HuH-7 (cell line): ENCODE measurements around the gene SPRR4.

ENCODE experiments used
- DNase-seq: peaks from one replicate; pipeline ENCODE4 v3.0.0; 2011; ENCODE audit warnings: low spot score

Gene SPRR4, protein sequence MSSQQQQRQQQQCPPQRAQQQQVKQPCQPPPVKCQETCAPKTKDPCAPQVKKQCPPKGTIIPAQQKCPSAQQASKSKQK

DNA sequence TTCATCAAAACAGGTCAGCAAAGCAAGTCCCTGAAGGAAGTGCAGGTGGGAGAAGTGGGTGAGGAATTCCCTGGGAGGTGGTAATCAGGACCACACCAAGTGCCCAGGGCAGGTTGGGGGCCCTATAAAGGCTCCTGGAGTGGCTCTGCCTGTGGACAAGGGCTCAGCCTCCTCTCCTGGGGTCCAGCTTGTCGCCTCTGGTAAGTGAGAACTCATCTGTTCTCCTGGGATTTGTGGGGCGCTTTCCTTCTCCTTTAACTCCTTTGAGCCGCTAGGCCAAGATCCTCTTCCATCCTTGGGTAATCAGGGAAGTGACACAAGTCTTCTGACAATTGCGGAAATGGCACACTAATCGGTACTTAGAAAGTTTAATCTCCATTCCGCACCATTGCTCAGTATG, at the start of gene SPRR4:
Gene SPRR4 (plus strand): TSS at position 154 of the 400 bp plus-strand sequence. CDS start 1,243 bp downstream, outside the sequence.
- DNase-seq = no peak

DNA sequence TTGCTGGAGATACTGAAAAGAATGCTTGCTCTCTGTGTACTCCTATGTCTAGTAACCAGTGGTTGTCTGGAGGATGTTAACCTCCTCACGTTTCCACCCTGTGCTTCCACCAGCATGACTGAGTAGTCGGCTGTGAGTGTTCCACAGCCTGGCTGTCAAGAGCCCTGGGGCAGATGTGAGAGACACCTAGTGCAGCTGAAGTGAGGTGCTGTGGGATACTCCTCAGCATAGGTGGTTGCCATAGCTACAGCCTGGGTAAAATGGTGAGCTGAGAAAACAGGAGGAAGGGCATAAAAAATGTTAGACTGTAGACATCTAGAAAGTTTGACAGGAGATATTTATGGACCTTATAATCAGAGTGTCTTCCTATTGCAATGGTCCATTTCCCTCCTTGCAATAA, 46.3 kb upstream of the SPRR4 start:
- DNase-seq = no peak

DNA sequence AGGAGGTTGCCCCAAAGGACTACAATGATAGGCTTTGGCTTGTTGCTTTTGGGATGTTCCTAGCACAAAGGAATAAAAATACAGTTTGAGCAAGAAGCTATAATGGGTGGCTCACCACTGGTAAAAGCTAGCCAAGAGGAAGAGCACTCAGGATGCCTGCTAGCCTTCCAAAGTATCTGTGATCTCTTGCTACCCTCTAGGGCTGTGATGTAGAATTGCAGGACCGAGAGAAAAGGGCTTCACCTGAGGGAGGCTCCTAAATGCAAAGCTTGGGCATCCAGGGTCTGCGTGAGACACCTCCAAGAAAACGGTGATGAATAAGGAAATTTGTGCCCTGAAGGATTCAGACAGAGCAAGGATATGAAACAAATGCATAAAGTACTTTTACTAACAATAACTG, 44.4 kb upstream of the SPRR4 start:
- DNase-seq = peak; percentile 10

DNA sequence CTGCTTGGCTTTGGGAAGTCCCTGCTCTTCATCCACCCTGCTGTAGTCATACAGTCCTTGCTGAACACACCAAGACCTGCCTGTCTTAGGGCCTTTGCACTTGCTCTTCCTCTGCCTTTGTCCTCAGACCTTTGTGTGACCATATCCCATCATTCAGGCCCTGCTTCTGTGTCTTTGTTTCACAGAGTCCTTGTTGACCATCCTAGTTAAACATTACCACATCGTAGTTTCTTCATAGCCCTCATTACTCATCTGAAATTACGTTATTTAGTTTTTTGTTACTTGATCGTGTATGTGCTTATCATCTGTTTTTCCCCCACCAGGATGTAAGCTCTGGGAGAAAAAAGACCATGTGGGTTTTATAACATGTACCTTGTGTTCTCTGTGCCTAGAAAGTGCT, 41.8 kb upstream of the SPRR4 start:
- no peak for DNase-seq

DNA sequence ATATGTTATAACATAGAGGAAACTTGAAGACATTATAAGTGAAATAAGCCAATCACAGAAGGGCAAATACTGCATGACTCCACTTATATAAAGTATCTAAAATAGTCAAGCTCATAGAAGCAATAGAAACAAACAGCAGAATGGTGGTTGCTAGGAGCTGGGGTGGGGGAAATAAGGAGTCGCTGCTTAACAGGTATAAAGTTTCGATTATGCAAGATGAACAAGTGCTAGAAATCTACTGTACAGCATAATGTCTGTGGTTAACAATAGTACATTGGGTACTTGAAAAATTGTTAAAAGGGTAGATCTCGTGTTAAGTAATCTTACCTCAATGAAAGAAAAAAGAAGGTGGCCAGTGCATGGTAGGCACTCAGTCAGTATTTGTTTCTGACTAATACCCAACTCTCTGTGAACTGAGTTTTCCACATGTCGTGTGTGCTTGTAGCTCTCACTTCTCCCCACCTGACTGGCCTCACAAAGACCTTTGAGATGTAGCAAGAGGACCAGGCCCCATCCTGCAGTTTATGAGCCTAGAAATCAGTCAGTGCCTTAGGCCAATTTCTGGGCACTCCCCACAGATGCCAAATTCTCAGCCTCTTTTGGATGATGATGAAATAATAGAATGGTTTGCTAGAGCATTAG, 38.2 kb upstream of the SPRR4 start:
- no peak for DNase-seq

DNA sequence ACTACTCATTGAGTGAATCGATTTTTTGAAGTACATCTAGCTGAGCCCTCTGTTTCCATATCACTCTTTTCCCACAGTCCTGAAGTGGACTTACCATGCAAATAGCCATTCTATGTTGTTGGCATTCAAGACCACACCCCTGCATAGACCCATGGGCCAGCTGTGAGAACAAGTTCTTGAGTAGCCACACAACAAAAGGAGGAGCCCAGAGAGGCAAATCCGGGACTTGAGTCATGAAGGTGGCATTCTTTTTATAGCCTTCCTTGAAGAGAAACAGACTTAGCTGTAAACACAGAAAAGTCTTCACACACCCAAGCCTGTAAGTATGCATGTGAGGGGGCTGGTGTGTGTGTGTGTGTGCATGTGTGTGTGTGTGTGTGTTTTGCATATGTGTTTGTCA, 37.3 kb upstream of the SPRR4 start:
- no peak for DNase-seq

DNA sequence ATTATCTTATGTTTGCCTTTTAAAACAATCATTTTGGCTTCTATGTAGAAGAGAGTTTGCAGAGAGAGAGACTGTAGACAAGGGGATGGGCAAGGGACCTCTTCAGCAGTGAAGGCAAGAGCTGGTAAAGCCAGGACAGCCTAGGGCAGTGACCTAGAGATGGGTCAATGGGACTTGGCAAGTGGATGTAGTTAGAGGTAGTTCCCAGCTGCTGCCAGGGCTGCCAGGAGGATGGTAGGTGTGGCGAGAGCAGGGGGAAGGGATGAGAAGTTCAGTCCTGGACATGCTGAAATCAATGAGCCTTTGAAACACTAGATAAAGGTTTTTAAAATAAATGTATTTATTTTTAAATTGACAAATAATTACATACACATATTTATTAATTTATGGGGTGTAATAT, 29.8 kb upstream of the SPRR4 start:
- no peak for DNase-seq

DNA sequence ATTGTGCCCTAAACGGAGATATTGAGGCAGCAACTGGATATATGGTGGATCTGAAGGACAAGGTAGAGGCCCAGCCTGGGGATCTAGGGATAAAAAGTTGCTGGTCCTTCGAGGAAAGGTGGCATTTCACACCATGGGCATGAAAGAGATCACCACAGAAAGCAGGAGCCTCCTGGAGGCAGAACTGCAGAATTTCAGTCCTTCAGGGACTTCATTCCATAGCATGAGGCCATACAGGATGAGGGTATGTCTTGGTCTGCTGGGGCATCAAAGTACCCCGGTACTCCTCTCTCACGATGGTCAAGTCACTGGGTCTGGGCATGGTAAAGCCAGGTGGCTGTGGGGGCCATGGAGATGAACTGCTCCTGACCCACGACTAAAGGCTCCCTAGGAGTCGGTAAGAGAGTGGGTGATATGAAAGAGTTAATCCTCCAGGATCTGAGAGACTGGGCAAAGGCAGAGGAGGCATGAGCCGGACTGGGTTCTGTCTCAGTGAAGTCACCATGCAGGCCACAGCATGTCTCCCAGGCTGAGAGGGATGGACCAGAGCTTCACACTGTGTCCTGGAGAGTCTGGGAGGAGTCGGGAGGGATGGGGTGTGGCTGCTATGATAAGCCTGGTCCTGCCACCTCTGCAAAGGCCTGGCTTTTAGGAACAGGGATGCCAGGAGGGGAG, 29.3 kb upstream of the SPRR4 start:
- no peak for DNase-seq

DNA sequence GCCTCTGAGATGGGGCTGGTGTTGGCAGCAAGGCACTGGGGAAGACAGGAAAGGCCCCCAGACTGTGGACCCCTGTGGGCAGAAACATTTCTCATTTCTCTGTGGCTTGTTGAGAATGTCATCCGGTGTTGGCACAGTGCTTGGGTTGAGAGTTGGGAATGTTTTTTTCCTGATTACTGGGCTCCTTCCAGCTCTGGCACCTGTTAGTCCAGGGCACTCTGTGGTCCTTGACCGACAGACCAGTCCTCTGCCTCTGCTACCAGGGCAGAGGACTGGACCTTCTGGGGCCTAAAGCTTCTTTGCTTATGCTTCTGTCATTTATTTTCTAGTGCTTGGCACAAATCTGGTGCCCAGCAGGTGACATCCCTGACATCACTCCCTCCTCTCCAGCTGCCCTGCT, 28.3 kb upstream of the SPRR4 start:
- no peak for DNase-seq

DNA sequence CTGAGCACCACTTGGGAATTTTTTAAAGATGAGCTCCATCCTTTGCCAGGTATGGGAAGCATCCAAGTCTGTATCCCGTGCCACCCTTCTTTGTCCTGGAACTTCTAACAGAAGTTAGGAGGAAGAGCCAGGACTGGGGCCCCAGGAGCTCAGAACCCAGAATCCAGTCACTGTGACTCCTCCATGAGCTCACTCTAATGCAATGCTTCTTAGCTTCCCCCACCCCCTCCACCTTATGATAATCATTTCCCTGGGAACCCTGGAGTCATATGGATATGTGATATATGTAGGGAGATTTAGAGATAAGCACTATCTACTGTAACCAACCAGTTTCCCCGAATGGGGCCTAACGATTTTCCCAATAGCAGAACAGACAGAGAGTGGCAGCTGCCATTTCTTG, 24.2 kb upstream of the SPRR4 start:
- no peak for DNase-seq

DNA sequence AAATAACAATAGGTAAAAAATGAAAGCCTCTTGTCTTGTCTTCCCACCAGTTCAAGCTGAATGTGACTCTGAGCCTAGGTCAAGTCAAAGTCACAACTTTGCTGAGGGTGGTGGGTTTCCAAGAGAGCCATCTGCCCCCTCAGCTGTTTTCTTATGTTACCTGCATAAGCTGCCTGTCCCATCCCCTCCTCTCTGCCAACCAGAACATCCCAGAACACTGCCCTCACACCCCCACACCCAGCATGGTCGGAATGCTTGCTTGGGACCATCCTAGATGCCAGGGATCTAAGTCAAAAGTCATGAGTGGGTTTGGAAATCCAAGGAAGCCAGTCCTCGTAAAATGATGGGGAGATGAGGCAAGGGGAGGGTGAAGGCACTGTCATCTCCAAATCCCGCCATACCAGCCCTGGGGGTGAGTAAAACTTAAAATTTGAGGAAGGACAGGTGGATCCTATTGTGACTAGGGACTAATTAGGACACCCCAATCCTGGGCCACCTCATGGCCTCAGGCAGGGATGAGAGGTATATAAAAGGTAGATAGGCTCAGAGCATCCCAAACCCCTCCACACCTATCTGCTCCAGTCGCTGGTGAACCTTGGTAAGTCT, 23.7 kb upstream of the SPRR4 start, which contains the start of gene SPRR5:
Gene SPRR5 (plus strand): TSS at position 556 of the 606 bp plus-strand sequence. CDS start 1,349 bp downstream, outside the sequence.
- no peak for DNase-seq

DNA sequence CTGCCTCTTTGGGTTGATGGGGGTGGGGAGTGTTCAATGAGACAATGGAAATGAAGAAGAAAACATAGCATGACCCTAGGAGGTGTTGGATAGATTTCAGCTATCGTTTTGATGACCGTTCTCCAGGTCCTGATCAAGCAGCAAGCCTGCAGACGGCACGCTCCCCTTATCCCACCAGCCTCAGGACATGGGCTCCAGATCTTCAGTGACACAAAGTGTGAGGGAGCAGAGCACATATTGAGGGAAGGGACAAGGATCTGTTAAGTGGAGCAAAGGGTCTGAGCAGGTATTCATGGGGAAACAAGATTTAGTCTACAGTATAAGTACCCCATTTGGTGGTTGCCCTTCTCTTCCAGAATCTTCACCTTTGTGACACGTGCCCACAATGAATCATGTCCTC, 18.7 kb upstream of the SPRR4 start:
- no peak for DNase-seq

DNA sequence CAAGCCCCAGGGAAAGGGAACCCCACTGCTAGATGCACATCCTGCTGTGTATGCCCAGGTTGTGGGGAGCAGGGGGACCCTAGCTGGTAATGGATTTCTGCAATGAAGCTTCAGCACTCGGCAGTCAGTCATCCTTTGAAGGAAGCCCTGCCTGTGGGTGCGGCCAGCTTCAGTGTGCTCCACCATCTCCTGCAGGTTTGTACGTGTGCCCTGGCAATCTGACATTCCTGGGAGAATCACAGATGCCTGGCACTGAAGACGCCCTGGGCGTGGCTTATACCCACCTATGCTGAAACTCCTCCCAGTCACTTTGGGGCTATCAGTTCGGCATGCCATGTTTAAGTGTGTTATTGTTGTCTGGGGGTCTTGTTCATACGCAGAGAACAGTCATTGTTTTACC, 16.7 kb upstream of the SPRR4 start:
- no peak for DNase-seq

DNA sequence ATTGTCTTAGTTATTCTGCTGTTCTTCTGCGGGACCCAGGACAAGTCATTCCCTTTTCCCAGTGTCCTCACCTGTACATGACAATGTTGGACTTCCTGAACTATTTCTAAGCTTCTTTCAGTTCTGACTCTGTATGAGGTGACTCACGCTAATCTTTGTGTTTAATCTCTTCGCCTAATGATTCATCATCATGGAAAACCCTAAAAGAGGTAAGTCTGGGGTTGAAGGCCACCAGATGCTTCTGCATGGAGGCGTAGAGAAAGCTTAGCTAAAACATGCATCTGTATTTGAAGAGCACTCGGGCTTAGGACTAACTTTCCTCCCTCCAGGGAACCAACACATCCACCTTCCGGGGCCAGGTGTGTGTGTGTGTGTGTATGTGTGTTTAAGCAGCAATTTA, 16.0 kb upstream of the SPRR4 start:
- no peak for DNase-seq

DNA sequence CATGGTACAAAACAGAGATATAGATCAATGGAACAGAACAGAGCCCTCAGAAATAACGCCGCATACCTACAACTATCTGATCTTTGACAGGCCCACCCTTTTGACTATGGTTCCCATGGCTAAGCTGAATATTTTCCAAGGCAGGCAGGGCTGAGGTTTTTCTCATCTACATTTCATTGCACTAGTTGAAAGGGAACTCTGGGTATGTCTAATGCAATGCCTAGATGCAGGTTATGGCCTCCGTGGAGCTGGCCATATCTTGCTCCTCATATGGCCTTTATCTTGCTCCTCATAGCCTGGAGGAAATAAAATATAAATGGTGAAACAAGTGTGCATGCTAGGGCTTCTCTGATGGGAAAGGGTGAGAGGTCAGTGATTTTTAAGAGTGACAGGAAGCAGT, 12.9 kb upstream of the SPRR4 start:
- DNase-seq = no peak

DNA sequence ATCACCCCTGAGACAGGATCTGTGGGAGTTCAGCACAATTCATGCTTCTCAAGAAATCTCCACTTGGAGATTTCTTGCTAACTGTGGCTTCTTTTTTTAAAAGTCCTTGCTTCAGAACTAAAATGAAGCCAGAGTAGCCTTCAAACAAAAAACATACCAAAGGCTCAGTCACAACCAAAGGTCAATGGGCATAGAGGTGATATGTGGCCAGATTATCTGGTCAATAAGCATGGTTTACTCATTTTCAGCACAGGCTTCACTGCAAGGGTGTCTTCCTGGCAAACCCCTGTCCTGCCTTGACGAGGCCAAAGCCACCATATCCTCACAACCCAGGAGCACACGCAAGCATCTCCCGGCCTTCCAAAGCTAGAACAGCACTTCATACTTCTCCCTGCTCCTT, 11.2 kb upstream of the SPRR4 start:
- DNase-seq = no peak

DNA sequence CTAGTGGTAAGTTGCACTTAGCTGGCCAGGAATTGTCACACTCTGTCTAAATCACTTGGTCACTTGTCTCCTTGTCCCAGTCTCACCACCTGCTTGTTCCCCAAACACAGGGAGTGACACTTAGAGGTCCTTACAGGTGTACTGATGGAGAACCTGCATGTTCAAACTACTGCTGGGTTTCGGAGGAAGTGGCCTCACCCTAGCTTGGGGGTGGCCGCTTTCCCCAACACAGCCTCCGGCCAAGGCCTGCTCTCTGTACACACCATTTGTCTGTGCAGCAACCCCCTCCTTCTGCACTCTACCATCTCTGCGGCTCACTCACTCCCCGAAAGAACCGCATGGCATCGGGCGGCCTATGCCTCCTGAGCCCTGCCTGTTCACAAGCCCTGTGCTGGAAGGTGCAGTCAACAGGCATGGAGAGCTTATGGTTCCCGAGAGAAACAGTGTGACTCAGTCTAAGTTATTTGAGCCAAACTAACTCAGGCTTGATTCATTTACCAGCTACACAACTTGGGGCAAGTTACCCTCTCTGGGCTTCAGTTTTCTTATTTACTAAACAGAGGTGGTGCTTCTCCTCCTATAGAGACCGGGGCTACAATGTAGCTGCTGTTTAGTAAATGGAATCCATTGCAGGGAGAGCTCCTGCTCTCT, 10.5 kb upstream of the SPRR4 start:
- DNase-seq = no peak

DNA sequence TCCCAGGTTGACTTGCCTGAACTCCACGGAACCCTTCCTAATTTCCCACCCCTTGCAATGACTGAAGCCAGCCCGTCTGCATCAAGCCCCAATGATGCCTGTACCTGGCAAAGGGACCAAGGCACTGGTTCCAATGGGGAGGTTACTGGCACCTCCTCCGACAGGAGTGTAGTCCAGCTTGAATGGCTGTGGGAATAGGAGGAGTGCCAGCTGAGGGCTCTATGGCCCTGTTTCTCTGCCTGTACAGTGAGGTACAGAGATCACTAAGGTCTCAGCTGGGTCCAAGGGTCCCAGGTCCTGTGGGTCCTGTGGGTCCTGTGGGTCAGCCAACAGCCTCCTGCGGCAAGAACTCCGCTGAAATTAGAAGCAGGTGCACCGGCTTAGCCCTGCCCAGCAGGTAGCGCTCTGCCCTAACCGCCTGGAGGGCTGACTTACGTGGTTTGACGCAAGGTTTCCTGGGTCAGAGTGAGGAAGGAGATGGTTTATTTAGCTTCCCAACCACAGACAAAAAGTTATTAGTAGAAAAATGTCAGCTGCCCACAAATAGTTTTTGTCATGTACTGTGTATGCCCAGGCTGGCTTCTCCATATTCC, 9.9 kb upstream of the SPRR4 start:
- no peak for DNase-seq

DNA sequence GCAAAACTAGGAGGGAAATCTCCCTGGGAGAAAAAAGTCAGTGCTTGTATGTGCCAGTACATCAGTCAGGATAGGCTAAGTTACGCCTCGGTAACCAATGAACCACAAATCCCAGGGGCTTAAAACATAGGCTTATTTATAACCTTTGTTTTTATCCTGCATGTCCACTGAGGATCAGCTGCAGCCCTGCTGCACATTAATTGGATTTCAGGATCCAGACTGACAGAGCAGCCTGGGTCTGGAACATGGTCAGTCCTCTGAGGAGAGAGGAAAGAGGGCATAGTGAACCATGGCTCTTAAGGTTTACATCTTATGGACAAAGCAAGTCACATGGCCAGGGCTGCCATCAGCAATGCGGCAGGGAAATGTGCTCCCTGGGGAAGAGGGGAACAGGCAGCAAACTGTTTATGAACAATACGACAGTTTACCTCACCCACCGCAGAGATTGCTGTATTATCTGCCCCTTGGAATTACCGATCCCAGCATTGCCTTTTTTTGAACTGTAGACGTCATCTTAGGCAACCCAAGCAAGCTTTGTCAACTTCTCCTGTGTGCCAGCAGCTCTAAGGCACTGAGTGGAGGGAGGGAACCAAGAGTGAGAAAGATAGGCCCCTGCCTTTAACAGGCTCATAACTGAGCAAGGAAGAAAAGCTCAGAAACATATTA, 9.1 kb upstream of the SPRR4 start:
- DNase-seq = no peak

DNA sequence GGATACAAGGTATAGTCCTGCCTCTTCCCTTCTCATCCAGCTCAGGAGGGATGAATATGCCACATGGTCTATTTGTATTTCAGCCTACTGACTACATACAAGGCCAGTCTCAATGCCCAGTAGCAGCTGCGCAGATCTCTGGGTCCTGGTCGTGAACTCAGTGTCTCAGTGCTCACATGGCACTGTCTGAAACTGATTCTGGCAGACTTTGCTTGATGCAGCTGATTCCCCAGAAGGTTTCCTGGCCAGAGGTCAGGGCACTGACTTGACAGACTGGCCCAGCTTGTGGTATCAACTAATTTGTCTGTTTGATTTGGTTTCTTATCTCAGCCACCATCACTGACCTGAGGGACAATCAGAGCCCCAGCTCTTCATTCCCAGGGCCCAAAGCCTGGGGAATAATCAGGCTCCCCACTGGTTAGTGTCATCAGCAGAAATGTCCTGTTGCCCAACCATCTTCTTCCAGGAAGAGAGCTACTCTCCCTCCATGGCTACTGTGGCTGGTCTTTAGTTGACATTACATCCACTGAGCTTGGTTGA, 7.5 kb upstream of the SPRR4 start:
- DNase-seq = no peak

DNA sequence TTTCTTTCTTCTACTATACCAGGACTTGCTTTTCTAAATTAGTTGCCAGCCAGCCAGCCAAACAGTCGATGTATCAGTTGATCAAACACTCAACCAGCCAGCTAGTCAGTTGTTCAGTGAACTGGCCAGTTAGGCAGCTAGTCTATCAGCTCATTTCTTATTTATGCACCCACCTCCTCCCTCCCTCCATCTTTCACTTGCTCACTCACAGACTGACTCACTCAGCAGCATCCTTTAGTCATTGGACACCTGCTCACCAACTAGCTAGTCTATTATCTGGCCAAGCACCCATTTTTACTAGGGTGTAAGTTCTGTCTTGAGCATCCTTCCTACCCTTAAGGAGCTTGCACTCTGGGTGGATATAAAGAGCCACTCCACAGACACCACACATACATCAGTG, 5.9 kb upstream of the SPRR4 start:
- DNase-seq = no peak

DNA sequence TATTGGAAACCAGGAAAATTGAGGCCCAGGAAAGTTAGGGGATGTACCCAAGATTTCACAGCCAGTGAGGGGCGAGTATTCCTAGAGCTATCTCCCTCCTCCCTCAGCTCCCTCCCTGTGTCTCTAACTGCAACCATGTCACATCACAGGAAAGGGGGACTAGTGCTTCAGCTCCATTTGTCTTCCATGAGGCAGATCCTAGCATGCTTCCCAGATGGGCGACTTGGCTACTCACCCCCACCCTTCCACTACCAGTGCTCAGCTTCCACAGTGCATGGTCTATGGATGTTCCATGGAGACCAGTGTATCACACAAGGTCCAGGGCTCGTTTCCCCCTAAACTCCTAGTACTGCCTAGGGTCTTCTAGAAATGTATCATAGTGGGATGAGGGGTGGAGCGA, 4.6 kb upstream of the SPRR4 start:
- DNase-seq = no peak
